OCI-LY3 (cell line): Measurements from ENCODE around the gene SEMG2.

Experiments used
- H2AFZ ChIP-seq: fragments of 200-600, 300-600 bp; shearing (Covaris generic); 2 replicates; pipeline ENCODE4 v1.6.0; 2014; ENCODE audit warnings: antibody characterized with exemption, low read depth, low read length
- H3K27ac ChIP-seq: fragments of 200-600, 300-600 bp; sonication (generic); 2 replicates; pipeline ENCODE4 v1.5.1; 2014; ENCODE audit warnings: mild to moderate bottlenecking, low read length, moderate library complexity, mixed read lengths
- H3K27me3 ChIP-seq: fragments of 200-600, 300-600 bp; sonication (generic); 2 replicates; pipeline ENCODE4 v1.6.1; 2014; ENCODE audit warnings: low read depth, low read length, mixed read lengths
- H3K36me3 ChIP-seq: fragments of 200-600, 300-600 bp; sonication (generic); replicated peaks from 2 replicates; pipeline ENCODE3; 2014; ENCODE audit warnings: low read depth, low read length, mixed read lengths
- H3K4me1 ChIP-seq: fragments of 300-600, 200-600 bp; sonication (generic); 2 replicates; pipeline ENCODE4 v1.6.1; 2014; ENCODE audit warnings: low read length, mixed read lengths
- H3K4me2 ChIP-seq: fragments of 200-600, 300-600 bp; sonication (generic); 2 replicates; pipeline ENCODE4 v1.6.1; 2014; ENCODE audit warnings: low read length, mixed read lengths
- H3K4me3 ChIP-seq: fragments of 300-600, 200-600 bp; sonication (generic); 2 replicates; pipeline ENCODE4 v1.5.1; 2014; ENCODE audit warnings: antibody characterized with exemption, mild to moderate bottlenecking, low read length, moderate library complexity
- H3K79me2 ChIP-seq: fragments of 300-600, 200-600 bp; shearing (Covaris generic); 2 replicates; pipeline ENCODE4 v1.6.1; 2014; ENCODE audit warnings: mild to moderate bottlenecking, low read length, mixed read lengths
- H3K9ac ChIP-seq: fragments of 300-600, 200-600 bp; shearing (Covaris generic); 2 replicates; pipeline ENCODE4 v1.6.0; 2014; ENCODE audit warnings: mild to moderate bottlenecking, low read length, moderate library complexity
- H3K9me3 ChIP-seq: fragments of 200-600, 300-600 bp; shearing (Covaris generic); 2 replicates; pipeline ENCODE4 v1.6.1; 2014; ENCODE audit warnings: low read length, mixed read lengths; ENCODE audit not compliant: insufficient read depth
- H4K20me1 ChIP-seq: fragments of 200-600, 300-600 bp; sonication (generic); 2 replicates; pipeline ENCODE4 v1.6.1; 2016; ENCODE audit warnings: low read length, mixed read lengths; ENCODE audit not compliant: insufficient read depth
- EZH2phosphoT487 ChIP-seq: fragments of 200-600 bp; shearing (Covaris generic); IDR thresholded peaks from 2 replicates; pipeline ENCODE4 v1.6.1; 2018; ENCODE audit warnings: antibody characterized with exemption, mixed run types, low read depth
- TF ChIP-seq, protein P1 (sequence below): fragments of 200-600, 300-600 bp; sonication (generic); IDR thresholded peaks from 2 replicates; pipeline ENCODE4 v1.5.1; 2014; ENCODE audit warnings: antibody characterized with exemption, low read length, low read depth

The SEMG2 gene

DNA sequence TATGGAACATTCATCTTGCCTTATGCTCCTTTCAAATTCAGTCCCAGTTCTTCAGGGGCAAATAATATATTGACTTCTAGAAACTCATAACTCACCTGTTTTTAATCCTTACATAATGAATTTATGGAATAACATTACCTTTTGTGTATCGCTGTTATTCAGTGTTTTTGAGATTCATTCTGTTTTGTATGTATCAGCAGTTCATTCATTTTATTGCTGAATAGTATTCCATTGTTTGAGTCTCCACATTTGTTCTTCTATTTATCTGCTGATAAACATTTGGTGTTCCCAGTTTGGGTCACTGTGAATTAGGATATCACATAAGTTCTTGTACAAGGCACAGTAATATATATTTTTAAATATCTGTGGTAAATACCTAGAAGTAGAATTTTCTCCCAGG lies 5.1 kb downstream of the SEMG2 start:
- no peak for TF ChIP-seq EZH2phosphoT487
- TF ChIP-seq, protein P1, sequence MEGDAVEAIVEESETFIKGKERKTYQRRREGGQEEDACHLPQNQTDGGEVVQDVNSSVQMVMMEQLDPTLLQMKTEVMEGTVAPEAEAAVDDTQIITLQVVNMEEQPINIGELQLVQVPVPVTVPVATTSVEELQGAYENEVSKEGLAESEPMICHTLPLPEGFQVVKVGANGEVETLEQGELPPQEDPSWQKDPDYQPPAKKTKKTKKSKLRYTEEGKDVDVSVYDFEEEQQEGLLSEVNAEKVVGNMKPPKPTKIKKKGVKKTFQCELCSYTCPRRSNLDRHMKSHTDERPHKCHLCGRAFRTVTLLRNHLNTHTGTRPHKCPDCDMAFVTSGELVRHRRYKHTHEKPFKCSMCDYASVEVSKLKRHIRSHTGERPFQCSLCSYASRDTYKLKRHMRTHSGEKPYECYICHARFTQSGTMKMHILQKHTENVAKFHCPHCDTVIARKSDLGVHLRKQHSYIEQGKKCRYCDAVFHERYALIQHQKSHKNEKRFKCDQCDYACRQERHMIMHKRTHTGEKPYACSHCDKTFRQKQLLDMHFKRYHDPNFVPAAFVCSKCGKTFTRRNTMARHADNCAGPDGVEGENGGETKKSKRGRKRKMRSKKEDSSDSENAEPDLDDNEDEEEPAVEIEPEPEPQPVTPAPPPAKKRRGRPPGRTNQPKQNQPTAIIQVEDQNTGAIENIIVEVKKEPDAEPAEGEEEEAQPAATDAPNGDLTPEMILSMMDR = no peak
- H3K9ac ChIP-seq = no peak overlapping the region

DNA sequence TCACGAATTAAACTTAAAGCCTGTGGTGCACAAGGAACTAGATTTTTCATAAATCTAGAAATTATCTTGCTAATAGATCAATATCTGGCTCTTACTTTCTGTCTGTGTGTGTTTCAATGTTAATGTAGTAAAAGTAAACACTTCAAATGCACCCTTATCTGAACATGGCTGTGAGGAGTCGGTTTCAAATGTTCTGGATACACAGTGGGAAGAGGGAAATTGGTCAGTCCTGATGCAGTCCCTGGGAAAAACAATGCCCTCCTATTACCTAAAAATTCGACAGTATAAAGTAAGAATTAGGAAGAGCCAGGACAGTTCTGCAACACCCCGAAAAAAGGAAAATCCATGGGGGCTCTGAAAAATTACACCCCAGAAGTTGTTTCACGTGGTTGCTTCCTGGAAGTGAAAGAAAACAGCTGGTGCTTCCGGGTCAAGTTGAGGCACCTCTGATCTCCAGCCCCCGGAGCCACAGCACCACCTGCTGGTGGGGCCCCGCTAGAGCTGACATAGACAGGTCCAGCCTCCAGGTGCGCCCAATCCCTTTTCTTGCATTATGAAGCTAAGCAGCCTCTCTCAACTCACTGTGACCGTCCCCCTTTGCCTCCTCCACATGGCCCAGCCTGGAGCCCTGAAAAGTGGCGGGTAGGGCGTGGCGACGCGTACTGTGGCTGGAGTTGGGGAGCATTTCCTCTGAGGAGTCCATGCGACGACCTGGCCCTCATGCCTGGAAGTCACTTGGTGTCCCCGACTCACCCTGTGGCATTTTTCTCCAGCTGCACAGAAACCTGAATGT lies 8.3 kb downstream of the SEMG2 start:
- peak overlapping the region; percentile 33 for H3K4me2 ChIP-seq
- no peaks in the 10 kb centered on the region for H3K36me3 ChIP-seq
- H2AFZ ChIP-seq = peak overlapping the region; percentile 78
- H4K20me1 ChIP-seq = no peaks in the 10 kb centered on the region
- H3K4me1 ChIP-seq = no peaks in the 10 kb centered on the region
- H3K9ac ChIP-seq = no peak overlapping the region
- peaks cover 1% of the 10 kb centered on the region; the same call in 1 of the 2 replicates for H3K9me3 ChIP-seq
- TF ChIP-seq EZH2phosphoT487 = no peak
- TF ChIP-seq, protein P1 = peak; percentile 87
- H3K27me3 ChIP-seq = peaks cover 51% of the 10 kb centered on the region
- H3K79me2 ChIP-seq = no peaks in the 10 kb centered on the region
- no peak overlapping the region for H3K27ac ChIP-seq
- peak overlapping the region; percentile 41 for H3K4me3 ChIP-seq

More for the DNA sequence above, 5.1 kb downstream of the SEMG2 start:
- no peaks in the 10 kb centered on the region for H4K20me1 ChIP-seq
- H3K9me3 ChIP-seq = no peaks in the 10 kb centered on the region
- H3K27ac ChIP-seq = no peak overlapping the region
- peaks cover 66% of the 10 kb centered on the region for H3K27me3 ChIP-seq
- no peaks in the 10 kb centered on the region for H3K79me2 ChIP-seq
- H3K4me2 ChIP-seq = no peak overlapping the region
- no peaks in the 10 kb centered on the region for H3K4me1 ChIP-seq
- H3K36me3 ChIP-seq = no peaks in the 10 kb centered on the region
- no peak overlapping the region for H2AFZ ChIP-seq
- H3K4me3 ChIP-seq = no peak overlapping the region

DNA sequence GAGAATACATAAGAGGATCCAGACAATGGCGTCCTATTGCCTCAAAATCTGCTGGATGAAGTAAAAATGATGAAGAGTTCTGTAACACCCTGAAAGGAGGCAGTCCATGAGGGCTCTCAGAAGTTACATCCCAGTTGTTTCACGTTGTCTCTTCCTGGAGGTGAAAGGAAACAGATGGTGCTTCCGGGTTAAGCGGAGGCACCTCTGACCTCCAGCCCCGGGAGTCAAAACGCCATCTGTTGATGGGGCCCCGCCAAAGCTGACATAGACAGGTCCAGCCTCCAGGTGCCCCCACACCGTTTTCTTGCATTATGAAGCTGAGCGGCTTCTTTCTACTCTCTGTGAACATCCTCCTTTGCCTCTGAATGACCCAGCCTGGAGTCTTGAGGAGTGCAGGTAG lies 9.5 kb downstream of the SEMG2 start:
- TF ChIP-seq, protein P1 = no peak
- Histone ChIP-seq H3K4me1 (no peaks in the 10 kb centered on the region), H3K4me3 (no peak overlapping the region), H3K36me3 (no peaks in the 10 kb centered on the region), H3K79me2 (no peaks in the 10 kb centered on the region), H3K4me2 (no peak overlapping the region), H3K9ac (no peak overlapping the region), H3K27me3 (peaks cover 49% of the 10 kb centered on the region), H3K27ac (no peak overlapping the region), H3K9me3 (peaks cover 6% of the 10 kb centered on the region; the same call in 1 of the 2 replicates), H2AFZ (no peak overlapping the region), H4K20me1 (no peaks in the 10 kb centered on the region)

DNA sequence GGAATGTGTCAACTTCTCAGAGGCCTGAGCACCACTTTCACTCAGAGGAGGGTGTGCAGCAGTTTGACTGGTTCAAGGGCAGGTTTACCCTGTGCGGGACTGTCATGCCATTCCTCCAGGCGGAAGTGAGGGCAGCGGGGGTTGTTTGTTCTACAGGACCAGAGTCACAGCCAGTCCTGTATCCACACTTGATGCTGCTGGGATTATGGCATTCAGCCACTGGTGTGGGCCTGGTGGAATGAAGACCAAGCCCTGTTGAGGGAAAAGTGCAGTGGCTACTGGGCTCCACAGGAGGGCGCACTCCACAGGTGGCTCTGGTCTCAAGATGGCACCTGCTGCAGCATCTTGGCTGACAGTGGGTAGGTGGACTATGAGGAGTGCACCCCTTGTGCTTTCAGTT lies 14.8 kb downstream of the SEMG2 start:
- no peak overlapping the region for H2AFZ ChIP-seq
- no peak overlapping the region for H3K4me3 ChIP-seq
- H3K9ac ChIP-seq = no peak overlapping the region
- H3K27me3 ChIP-seq = peaks cover 50% of the 10 kb centered on the region
- H3K4me2 ChIP-seq = no peak overlapping the region
- peaks cover 6% of the 10 kb centered on the region; the same call in 1 of the 2 replicates for H3K9me3 ChIP-seq
- no peak overlapping the region for H3K27ac ChIP-seq
- no peaks in the 10 kb centered on the region for H3K4me1 ChIP-seq
- TF ChIP-seq, protein P1 = peak; percentile 56
- no peak for TF ChIP-seq EZH2phosphoT487
- no peaks in the 10 kb centered on the region for H3K79me2 ChIP-seq
- H3K36me3 ChIP-seq = no peaks in the 10 kb centered on the region
- no peaks in the 10 kb centered on the region for H4K20me1 ChIP-seq
